Transverse colon (tissue), 4 donors: ENCODE measurements around the gene UNC5CL.

Experiments used
- EP300 ChIP-seq: sonication (generic); formaldehyde crosslinking; IDR thresholded peaks from one replicate; pipeline ENCODE4 v1.6.1; 2017; ENCODE audit warnings: antibody characterized with exemption, low read depth
- POLR2A ChIP-seq: fragments of 450-650 bp; IDR thresholded peaks from one replicate; pipeline ENCODE4 v1.6.1; 2016; ENCODE audit warnings: antibody characterized with exemption, mild to moderate bottlenecking, moderate library complexity
- POLR2AphosphoS5 ChIP-seq, 3 donors: sonication (generic); formaldehyde crosslinking; IDR thresholded peaks; one replicate each; pipeline ENCODE4 v1.6.1; 2016; ENCODE audit warnings: antibody characterized with exemption in 3 of 3
- TF ChIP-seq, protein P1 (sequence below), 5 experiments: fragments of 200-600 bp in 3 of 5; fragments of 450-650 bp in 2 of 5; sonication (generic) in 3 of 5; IDR thresholded peaks; 1 replicate in 2 of 5; 2 replicates in 3 of 5; pipeline ENCODE4 v1.5.1; 2016 to 2017; ENCODE audit warnings: antibody characterized with exemption in 5 of 5, inconsistent platforms in 3 of 5, mild to moderate bottlenecking in 2 of 5, moderate library complexity in 1 of 5

DNA sequence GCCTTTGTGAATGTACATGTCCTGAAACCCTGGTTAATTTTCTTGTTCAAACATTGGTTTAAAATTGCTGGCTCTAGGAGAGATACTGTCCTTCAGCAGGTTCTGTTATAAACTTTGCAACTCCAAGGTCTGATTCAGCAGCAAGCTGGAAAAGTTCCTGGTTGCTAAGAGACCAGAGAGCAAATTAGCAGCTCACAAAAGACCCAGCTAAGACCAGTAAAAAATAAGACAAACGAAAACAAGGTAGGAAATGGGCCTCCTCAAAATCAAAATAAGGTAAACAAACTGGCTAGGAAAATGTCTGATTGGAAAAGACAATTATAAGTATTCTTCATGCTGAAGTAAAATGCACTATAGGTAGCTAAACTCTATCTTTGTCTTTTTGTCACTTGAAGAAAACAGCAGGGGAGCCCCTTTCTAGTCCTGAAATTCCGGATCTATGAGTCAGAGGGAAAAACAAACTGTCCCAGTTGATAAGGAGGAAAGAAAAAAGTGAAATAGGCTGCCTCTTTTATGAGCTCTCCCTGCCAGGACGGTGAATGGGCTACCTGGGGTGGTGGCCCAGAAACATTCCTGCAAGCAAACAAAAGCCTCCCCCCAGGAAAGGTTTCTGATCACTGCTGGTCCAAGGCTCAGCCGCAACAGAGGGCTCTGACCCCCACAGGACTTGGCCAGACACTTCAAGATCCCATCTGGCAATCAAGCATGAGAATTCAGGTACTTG is 41.6 kb downstream of the UNC5CL start:
- no peak for TF ChIP-seq POLR2A
- TF ChIP-seq, protein P1, sequence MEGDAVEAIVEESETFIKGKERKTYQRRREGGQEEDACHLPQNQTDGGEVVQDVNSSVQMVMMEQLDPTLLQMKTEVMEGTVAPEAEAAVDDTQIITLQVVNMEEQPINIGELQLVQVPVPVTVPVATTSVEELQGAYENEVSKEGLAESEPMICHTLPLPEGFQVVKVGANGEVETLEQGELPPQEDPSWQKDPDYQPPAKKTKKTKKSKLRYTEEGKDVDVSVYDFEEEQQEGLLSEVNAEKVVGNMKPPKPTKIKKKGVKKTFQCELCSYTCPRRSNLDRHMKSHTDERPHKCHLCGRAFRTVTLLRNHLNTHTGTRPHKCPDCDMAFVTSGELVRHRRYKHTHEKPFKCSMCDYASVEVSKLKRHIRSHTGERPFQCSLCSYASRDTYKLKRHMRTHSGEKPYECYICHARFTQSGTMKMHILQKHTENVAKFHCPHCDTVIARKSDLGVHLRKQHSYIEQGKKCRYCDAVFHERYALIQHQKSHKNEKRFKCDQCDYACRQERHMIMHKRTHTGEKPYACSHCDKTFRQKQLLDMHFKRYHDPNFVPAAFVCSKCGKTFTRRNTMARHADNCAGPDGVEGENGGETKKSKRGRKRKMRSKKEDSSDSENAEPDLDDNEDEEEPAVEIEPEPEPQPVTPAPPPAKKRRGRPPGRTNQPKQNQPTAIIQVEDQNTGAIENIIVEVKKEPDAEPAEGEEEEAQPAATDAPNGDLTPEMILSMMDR (IDR thresholded peaks at IDR 0.05): no peak
- no peak for TF ChIP-seq EP300
- TF ChIP-seq POLR2AphosphoS5 (IDR thresholded peaks at IDR 0.05): no peak
